Measurements from ENCODE around the gene TIE1. TPM values are rescaled to one million over a fixed set of nuclear protein-coding genes. Genes with fewer than 3 reads are reported as not detected.

The TIE1 gene
- total RNA-seq, 1 donor from 2014 or later = 6.5 TPM

DNA sequence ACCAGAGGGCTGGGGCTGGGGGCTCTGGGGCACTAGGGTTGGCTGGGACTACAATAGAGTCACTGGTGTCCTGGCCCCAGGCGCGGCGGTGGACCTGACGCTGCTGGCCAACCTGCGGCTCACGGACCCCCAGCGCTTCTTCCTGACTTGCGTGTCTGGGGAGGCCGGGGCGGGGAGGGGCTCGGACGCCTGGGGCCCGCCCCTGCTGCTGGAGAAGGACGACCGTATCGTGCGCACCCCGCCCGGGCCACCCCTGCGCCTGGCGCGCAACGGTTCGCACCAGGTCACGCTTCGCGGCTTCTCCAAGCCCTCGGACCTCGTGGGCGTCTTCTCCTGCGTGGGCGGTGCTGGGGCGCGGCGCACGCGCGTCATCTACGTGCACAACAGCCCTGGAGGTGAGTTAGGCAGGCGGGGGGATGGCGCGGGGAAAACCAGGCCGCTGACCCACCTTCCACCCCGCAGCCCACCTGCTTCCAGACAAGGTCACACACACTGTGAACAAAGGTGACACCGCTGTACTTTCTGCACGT lies 4.1 kb downstream of the TIE1 start:
- no peaks in the 10 kb centered on the region for H3K36me3 ChIP-seq (ENCODE audit: control insufficient read depth, insufficient read depth, low read length)
- TF ChIP-seq CTCF (IDR thresholded peaks at IDR 0.05; ENCODE audit: insufficient read depth, low read length, poor library complexity, severe bottlenecking) = no peak
- peaks cover 5% of the 10 kb centered on the region for H3K27me3 ChIP-seq (ENCODE audit: control insufficient read depth, insufficient read depth, low read length)
- H3K4me3 ChIP-seq (ENCODE audit: low read depth, low read length) = no peak overlapping the region
- no peak for DNase-seq (ENCODE audit: low read depth)

GRCh38 chr1:43305461-43305860 lies 4.7 kb downstream of the TIE1 start:
- Histone ChIP-seq H3K27me3 (ENCODE audit: control insufficient read depth, insufficient read depth, low read length) (peaks cover 5% of the 10 kb centered on the region), H3K36me3 (ENCODE audit: control insufficient read depth, insufficient read depth, low read length) (no peaks in the 10 kb centered on the region), H3K4me3 (ENCODE audit: low read depth, low read length) (no peak overlapping the region)
- DNase-seq (ENCODE audit: low read depth) = no peak
- no peak for TF ChIP-seq CTCF (IDR thresholded peaks at IDR 0.05; ENCODE audit: insufficient read depth, low read length, poor library complexity, severe bottlenecking)

GRCh38 chr1:43305926-43306687 lies 5.3 kb downstream of the TIE1 start:
- Histone ChIP-seq H3K4me3 (ENCODE audit: low read depth, low read length) (no peak overlapping the region), H3K27me3 (ENCODE audit: control insufficient read depth, insufficient read depth, low read length) (peaks cover 5% of the 10 kb centered on the region), H3K36me3 (ENCODE audit: control insufficient read depth, insufficient read depth, low read length) (no peaks in the 10 kb centered on the region)
- DNase-seq (ENCODE audit: low read depth) = no peak
- no peak for TF ChIP-seq CTCF (IDR thresholded peaks at IDR 0.05; ENCODE audit: insufficient read depth, low read length, poor library complexity, severe bottlenecking)

DNA sequence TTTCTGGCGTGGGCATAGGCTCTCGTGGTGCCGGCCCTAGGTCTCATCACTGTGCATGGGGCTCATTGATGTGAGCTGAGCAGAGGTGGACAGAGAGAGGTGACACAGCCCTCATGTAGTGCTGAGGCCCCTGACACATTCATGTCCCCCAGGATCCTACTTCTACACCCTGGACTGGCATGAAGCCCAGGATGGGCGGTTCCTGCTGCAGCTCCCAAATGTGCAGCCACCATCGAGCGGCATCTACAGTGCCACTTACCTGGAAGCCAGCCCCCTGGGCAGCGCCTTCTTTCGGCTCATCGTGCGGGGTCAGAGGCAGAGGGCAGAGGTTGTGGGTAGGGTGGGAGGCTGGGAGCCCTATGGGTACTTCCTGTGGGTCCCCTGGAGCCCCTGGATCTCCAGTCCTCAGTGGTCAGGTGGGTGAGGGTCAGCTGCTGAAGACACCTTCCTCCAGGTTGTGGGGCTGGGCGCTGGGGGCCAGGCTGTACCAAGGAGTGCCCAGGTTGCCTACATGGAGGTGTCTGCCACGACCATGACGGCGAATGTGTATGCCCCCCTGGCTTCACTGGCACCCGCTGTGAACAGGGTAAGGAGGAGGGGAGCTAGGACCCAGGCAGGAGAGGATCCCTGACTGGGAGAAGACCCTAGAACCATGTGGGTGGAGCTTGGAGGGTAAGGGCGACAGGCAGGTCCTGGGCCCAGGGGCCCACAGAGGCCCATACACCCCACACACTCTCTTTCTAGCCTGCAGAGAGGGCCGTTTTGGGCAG lies 6.1 kb downstream of the TIE1 start:
- DNase-seq (ENCODE audit: low read depth) = no peak
- TF ChIP-seq CTCF (IDR thresholded peaks at IDR 0.05; ENCODE audit: insufficient read depth, low read length, poor library complexity, severe bottlenecking) = no peak
- Histone ChIP-seq H3K27me3 (ENCODE audit: control insufficient read depth, insufficient read depth, low read length) (peaks cover 8% of the 10 kb centered on the region), H3K36me3 (ENCODE audit: control insufficient read depth, insufficient read depth, low read length) (no peaks in the 10 kb centered on the region), H3K4me3 (ENCODE audit: low read depth, low read length) (no peak overlapping the region)

DNA sequence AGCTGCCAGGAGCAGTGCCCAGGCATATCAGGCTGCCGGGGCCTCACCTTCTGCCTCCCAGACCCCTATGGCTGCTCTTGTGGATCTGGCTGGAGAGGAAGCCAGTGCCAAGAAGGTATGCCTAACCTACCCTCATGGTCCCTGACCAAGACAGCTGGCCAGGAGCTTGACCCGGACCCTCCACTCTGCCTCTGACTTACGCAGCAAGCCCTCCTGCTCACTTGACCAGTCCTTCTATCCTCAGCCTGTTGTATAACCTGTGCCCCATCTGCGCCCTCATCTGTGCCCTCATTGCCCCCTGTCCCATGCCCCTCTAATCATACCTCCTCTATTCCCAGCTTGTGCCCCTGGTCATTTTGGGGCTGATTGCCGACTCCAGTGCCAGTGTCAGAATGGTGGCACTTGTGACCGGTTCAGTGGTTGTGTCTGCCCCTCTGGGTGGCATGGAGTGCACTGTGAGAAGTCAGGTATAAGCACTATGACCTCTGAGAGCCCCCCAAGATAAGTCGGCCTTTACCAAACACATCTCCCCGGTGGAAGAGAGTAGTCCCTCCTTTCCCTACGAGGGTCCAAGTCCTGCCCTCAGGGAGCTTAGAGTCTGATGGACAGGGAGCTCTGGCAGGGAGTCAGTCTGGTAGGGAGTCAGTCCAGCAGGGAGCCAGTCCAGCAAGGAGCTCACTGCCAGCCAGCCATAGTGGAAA lies 6.8 kb downstream of the TIE1 start:
- peaks cover 8% of the 10 kb centered on the region for H3K27me3 ChIP-seq (ENCODE audit: control insufficient read depth, insufficient read depth, low read length)
- no peak for TF ChIP-seq CTCF (IDR thresholded peaks at IDR 0.05; ENCODE audit: insufficient read depth, low read length, poor library complexity, severe bottlenecking)
- no peak overlapping the region for H3K4me3 ChIP-seq (ENCODE audit: low read depth, low read length)
- DNase-seq (ENCODE audit: low read depth) = no peak
- no peaks in the 10 kb centered on the region for H3K36me3 ChIP-seq (ENCODE audit: control insufficient read depth, insufficient read depth, low read length)

Measured in kidney epithelial cell (primary cell).